Measurements from ENCODE around the gene HMBS. TPM values are rescaled to one million over a fixed set of nuclear protein-coding genes. Genes with fewer than 3 reads are reported as not detected.

Gene HMBS
- total RNA-seq, 1 donor from 2014 or later = 21.4 TPM

- Mint-ChIP-seq H3K4me1 (ENCODE audit: low read depth, unreplicated experiment) (peaks cover 4% of the 10 kb centered on the region), H3K9me3 (ENCODE audit: unreplicated experiment) (no peaks in the 10 kb centered on the region), H3K27ac (ENCODE audit: unreplicated experiment) (no peak overlapping the region), H3K27me3 (ENCODE audit: low read depth, unreplicated experiment) (no peaks in the 10 kb centered on the region), H3K36me3 (ENCODE audit: low read depth, unreplicated experiment) (peaks cover 30% of the 10 kb centered on the region), H3K4me3 (ENCODE audit: unreplicated experiment) (no peak overlapping the region)
- H3K4me3 ChIP-seq (ENCODE audit: insufficient read depth, low read depth, low read length) = no peak overlapping the region
- FAIRE-seq (no peak), DNase-seq (ENCODE audit: low read depth) (no peak)
- TF ChIP-seq CTCF (IDR thresholded peaks at IDR 0.05; ENCODE audit: insufficient read depth, low read depth, low read length) = no peak
- no peak for TF ChIP-seq EZH2 (IDR thresholded peaks at IDR 0.05; ENCODE audit: insufficient read depth, low read length)
- no peaks in the 10 kb centered on the region for H3K9me3 ChIP-seq (ENCODE audit: insufficient read depth, low read depth, low read length)
- H3K9ac ChIP-seq (ENCODE audit: low read length) = no peak overlapping the region
- H3K36me3 ChIP-seq (ENCODE audit: insufficient read depth, low read length) = peaks cover 39% of the 10 kb centered on the region
- no peak overlapping the region for H3K27ac ChIP-seq (ENCODE audit: low read depth, low read length)
- H3K4me2 ChIP-seq (ENCODE audit: low read length) = no peak overlapping the region
- H2AFZ ChIP-seq (ENCODE audit: low read depth, low read length) = no peak overlapping the region
- no peaks in the 10 kb centered on the region for H3K4me1 ChIP-seq (ENCODE audit: insufficient read depth, low read length)
- H4K20me1 ChIP-seq (ENCODE audit: insufficient read depth, low read length) = peaks cover 63% of the 10 kb centered on the region
- H3K27me3 ChIP-seq (ENCODE audit: insufficient read depth, low read length) = no peaks in the 10 kb centered on the region
- no peaks in the 10 kb centered on the region for H3K79me2 ChIP-seq (ENCODE audit: insufficient read depth, low read length)
Observed at GRCh38 chr11:119046489-119046888, 38.2 kb upstream of the HMBS start.

GRCh38 chr11:119047205-119047604, 37.5 kb upstream of the HMBS start:
- H3K4me1 ChIP-seq (ENCODE audit: insufficient read depth, low read length) = no peaks in the 10 kb centered on the region
- H3K79me2 ChIP-seq (ENCODE audit: insufficient read depth, low read length) = peaks cover 4% of the 10 kb centered on the region
- no peak overlapping the region for H2AFZ ChIP-seq (ENCODE audit: low read depth, low read length)
- Mint-ChIP-seq H3K9me3 (ENCODE audit: unreplicated experiment) (no peaks in the 10 kb centered on the region), H3K27me3 (ENCODE audit: low read depth, unreplicated experiment) (no peaks in the 10 kb centered on the region), H3K36me3 (ENCODE audit: low read depth, unreplicated experiment) (peaks cover 35% of the 10 kb centered on the region), H3K4me1 (ENCODE audit: low read depth, unreplicated experiment) (no peaks in the 10 kb centered on the region), H3K4me3 (ENCODE audit: unreplicated experiment) (no peak overlapping the region), H3K27ac (ENCODE audit: unreplicated experiment) (no peak overlapping the region)
- H3K4me3 ChIP-seq (ENCODE audit: insufficient read depth, low read depth, low read length) = no peak overlapping the region
- H3K4me2 ChIP-seq (ENCODE audit: low read length) = no peak overlapping the region
- H3K27ac ChIP-seq (ENCODE audit: low read depth, low read length) = no peak overlapping the region
- no peaks in the 10 kb centered on the region for H3K27me3 ChIP-seq (ENCODE audit: insufficient read depth, low read length)
- H3K9ac ChIP-seq (ENCODE audit: low read length) = no peak overlapping the region
- H3K9me3 ChIP-seq (ENCODE audit: insufficient read depth, low read depth, low read length) = no peaks in the 10 kb centered on the region
- H4K20me1 ChIP-seq (ENCODE audit: insufficient read depth, low read length) = peaks cover 70% of the 10 kb centered on the region
- no peak for FAIRE-seq
- no peak for DNase-seq (ENCODE audit: low read depth)
- peaks cover 46% of the 10 kb centered on the region for H3K36me3 ChIP-seq (ENCODE audit: insufficient read depth, low read length)
- TF ChIP-seq CTCF (IDR thresholded peaks at IDR 0.05; ENCODE audit: insufficient read depth, low read depth, low read length) = no peak
- no peak for TF ChIP-seq EZH2 (IDR thresholded peaks at IDR 0.05; ENCODE audit: insufficient read depth, low read length)

- H3K9ac ChIP-seq (ENCODE audit: low read length) = no peak overlapping the region
Observed at GRCh38 chr11:119048644-119049043, 36.0 kb upstream of the HMBS start.

More at GRCh38 chr11:119048644-119049043, 36.0 kb upstream of the HMBS start:
- no peaks in the 10 kb centered on the region for H3K27me3 ChIP-seq (ENCODE audit: insufficient read depth, low read length)
- no peak for TF ChIP-seq CTCF (IDR thresholded peaks at IDR 0.05; ENCODE audit: insufficient read depth, low read depth, low read length)
- no peak for TF ChIP-seq EZH2 (IDR thresholded peaks at IDR 0.05; ENCODE audit: insufficient read depth, low read length)
- H3K4me2 ChIP-seq (ENCODE audit: low read length) = no peak overlapping the region
- Mint-ChIP-seq H3K4me3 (ENCODE audit: unreplicated experiment) (no peak overlapping the region), H3K27me3 (ENCODE audit: low read depth, unreplicated experiment) (no peaks in the 10 kb centered on the region), H3K36me3 (ENCODE audit: low read depth, unreplicated experiment) (peaks cover 42% of the 10 kb centered on the region), H3K27ac (ENCODE audit: unreplicated experiment) (no peak overlapping the region), H3K4me1 (ENCODE audit: low read depth, unreplicated experiment) (no peaks in the 10 kb centered on the region), H3K9me3 (ENCODE audit: unreplicated experiment) (no peaks in the 10 kb centered on the region)
- no peak overlapping the region for H3K4me3 ChIP-seq (ENCODE audit: insufficient read depth, low read depth, low read length)
- no peaks in the 10 kb centered on the region for H3K4me1 ChIP-seq (ENCODE audit: insufficient read depth, low read length)
- no peak for FAIRE-seq
- H4K20me1 ChIP-seq (ENCODE audit: insufficient read depth, low read length) = peaks cover 85% of the 10 kb centered on the region
- no peak overlapping the region for H3K27ac ChIP-seq (ENCODE audit: low read depth, low read length)
- no peaks in the 10 kb centered on the region for H3K9me3 ChIP-seq (ENCODE audit: insufficient read depth, low read depth, low read length)
- peaks cover 9% of the 10 kb centered on the region for H3K79me2 ChIP-seq (ENCODE audit: insufficient read depth, low read length)
- no peak overlapping the region for H2AFZ ChIP-seq (ENCODE audit: low read depth, low read length)
- peaks cover 59% of the 10 kb centered on the region for H3K36me3 ChIP-seq (ENCODE audit: insufficient read depth, low read length)
- DNase-seq (ENCODE audit: low read depth) = no peak
